AG09319 (cell line): Measurements from ENCODE around the gene GMPPB.
"Not testable (repeated sequence)": the region's sequence is repeated elsewhere in the genome, so short reads cannot be mapped to it uniquely, and the experiment has no call there.

Source experiments
- DNase-seq: peaks from one replicate; pipeline ENCODE4 v3.0.0-alpha.2; 2010; ENCODE audit warnings: low read depth; ENCODE audit errors: extremely low read depth
- TF ChIP-seq, protein P1 (sequence below): IDR thresholded peaks from 2 replicates; pipeline ENCODE4 v1.5.1; 2011; ENCODE audit warnings: low read depth, mild to moderate bottlenecking, inconsistent platforms, low read length, moderate library complexity

GMPPB gene

DNA sequence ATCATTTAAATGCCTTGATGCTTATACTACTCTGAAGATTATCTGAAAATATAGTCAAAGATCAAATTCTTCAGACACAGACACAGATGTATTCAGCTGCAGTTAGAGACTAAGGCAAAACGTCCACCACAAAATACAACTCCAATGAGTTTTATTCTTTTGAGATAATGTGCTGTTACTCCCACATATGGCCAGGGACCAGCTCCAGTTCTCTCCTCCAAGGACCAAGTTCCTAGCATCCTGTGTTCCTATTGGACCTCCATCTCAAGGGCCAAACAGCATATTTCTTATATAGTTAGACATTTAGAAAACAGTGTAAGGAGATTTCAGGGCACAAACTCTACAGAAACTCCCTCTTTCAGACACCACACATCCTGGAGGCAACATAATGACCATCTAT lies 35.5 kb upstream of the GMPPB start:
- DNase-seq, result no peak
- TF ChIP-seq, protein P1, sequence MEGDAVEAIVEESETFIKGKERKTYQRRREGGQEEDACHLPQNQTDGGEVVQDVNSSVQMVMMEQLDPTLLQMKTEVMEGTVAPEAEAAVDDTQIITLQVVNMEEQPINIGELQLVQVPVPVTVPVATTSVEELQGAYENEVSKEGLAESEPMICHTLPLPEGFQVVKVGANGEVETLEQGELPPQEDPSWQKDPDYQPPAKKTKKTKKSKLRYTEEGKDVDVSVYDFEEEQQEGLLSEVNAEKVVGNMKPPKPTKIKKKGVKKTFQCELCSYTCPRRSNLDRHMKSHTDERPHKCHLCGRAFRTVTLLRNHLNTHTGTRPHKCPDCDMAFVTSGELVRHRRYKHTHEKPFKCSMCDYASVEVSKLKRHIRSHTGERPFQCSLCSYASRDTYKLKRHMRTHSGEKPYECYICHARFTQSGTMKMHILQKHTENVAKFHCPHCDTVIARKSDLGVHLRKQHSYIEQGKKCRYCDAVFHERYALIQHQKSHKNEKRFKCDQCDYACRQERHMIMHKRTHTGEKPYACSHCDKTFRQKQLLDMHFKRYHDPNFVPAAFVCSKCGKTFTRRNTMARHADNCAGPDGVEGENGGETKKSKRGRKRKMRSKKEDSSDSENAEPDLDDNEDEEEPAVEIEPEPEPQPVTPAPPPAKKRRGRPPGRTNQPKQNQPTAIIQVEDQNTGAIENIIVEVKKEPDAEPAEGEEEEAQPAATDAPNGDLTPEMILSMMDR, result no peak

DNA sequence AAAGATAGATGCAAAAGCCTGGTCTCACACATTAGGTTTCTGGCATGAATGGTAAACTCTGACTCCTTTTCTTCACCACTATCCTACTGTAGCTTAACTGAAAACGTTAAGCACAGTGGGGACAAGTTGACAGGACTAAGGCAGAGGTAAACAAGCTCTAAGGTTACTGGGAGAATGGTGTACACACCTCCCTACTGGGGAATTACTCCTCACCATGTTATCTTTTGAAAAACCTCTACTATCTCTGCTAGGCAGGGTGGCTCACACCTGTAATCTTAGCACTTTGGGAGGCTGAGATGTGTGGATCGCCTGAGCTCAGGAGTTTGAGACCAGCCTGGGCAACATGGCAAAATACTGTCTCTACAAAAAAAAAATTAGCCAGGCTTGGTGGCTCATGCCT lies 33.4 kb upstream of the GMPPB start:
- no peak for DNase-seq
- TF ChIP-seq, protein P1, result no peak

DNA sequence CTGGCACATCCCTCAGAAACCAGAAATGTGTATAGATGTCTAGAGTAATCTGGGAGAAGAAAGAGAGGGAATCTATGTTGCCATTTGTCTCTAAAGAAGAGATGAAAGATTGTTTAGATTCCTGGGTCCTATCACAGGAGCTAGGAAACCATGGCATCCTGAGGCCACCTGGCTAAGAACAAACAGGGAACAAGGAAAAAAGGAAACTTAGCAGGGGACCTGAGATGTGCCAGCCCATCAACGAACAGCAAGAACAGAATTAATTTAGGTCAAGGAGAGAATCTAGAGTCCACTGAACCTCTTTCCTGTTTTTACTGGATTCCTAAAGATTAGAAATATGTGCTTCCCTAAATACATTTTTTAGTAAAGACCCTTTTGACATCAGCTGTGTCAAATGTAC lies 32.3 kb upstream of the GMPPB start:
- TF ChIP-seq, protein P1, result no peak
- DNase-seq, result no peak

DNA sequence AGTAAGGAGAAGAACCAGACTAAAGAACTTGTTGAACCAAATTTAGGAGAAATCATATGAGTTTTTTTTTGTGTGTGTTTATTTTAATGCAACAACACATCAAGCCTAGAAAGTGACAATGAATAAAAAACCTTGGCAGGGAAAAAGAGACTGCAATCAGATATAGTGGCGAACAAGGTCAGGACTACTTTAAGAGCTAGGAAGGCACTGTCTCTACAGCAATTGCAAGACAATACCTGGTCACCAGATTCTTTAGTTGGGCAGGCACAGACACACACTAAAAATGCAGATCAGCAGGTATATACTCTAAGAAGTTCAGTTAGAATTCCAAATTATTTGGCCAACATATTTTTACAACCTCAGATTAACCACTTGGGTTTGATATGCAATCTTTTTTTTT lies 30.8 kb upstream of the GMPPB start:
- TF ChIP-seq, protein P1, result no peak
- DNase-seq, result no peak

DNA sequence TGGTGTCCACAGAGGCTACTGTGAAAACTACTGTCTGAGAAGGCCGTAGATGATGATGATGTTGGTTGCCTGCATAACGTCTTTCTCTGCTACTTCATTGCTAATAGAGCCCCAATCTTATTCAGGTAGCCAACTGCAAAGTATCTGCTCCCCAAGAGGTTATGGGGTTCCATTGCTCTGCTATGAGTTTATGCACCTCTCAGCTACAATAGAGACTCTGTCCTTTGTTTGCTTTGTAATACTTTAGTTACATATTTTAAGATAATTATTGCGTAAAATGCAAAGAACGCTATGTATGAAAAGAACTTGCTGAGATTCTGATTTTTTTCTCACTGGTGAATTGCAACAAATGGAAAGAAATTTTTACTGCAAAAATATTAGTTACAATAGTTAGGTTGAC lies 27.8 kb upstream of the GMPPB start:
- TF ChIP-seq, protein P1, result no peak
- no peak for DNase-seq

DNA sequence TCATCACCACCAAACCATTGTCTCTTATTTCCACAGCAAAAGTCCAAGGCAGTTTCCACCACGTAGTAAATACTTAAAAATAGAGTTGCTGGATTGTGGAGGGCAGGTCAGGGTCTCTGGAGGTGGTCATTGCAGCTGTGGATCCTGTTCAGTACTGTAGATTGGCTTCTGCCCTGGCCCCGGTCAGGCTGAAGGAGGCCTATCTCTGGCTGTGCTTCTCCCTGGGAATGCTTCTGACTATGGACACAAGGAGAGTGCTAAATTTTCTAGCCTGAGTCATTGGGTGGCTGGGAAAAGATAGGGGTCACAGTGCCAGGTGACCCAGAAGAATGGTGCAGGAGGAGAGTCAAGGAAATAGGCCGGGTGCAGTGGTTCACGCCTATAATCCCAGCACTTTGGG lies 26.3 kb upstream of the GMPPB start:
- TF ChIP-seq, protein P1, result no peak

DNA sequence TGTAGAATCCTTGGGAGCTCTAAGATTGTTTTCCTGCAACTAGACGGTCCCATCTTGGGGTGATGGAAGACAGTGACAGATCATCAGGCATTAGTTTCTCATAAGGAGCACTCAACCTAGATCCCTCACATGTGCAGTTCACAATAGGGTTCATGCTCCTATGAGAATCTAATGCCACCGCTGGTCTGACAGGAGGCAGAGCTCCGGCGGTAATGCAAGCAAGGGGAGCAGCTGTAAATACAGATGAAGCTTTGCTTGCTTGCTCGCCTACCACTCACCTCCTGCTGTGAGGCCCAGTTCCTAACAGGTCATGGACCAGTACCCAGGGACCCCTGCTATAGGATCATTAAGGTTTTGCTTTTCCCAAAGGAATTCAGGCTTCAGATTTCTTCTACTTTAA lies 25.1 kb upstream of the GMPPB start:
- DNase-seq, result not testable (repeated sequence)

More for the DNA sequence above, 26.3 kb upstream of the GMPPB start:
- no peak for DNase-seq

DNA sequence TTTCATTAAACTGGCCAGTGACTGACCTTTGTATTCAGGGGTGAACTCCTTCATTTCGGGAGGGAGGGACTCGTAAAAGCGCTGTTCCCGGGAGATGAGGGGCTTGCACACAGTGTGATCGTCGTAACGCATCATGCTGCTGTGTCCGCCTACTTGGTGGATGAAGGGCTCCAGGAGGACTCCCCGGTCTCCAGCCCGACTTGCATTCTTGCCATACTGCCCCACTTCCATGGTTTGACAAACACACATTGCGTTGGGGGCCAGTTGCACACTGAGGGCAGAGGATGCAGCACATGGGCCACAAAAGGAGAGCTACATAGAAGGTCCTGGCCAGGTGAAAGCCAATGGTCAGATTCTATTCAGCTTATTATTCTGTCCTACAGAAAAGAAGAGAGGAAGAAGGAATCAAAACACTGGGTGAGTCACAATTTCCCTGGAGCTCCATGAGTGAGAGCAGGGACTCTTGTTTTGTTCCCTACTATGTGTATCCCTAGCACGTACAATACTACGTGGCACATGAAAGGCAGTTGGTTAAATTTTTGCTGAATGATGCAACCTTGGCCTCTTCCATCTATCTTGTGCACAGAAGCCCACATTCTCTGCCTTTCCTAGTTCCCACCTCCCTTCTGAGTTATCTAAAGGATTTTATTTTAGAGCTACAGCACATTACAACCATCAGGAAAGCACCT lies 24.2 kb upstream of the GMPPB start:
- TF ChIP-seq, protein P1, result no peak
- DNase-seq, result no peak
